ENCODE results near the gene FASLG.

- TF ChIP-seq SIN3A (IDR thresholded peaks at IDR 0.05; ENCODE audit: borderline replicate concordance, insufficient read depth, low read depth, low read length) (no peak), POLR2AphosphoS5 (IDR thresholded peaks at IDR 0.05; ENCODE audit: low read depth, low read length) (no peak), CTCF (IDR thresholded peaks at IDR 0.05) (no peak), REST (IDR thresholded peaks at IDR 0.05; ENCODE audit: insufficient read depth in 1 of 2, low read depth in 2 of 2, low read length in 1 of 2) (no peak), TCF7L2 (IDR thresholded peaks at IDR 0.05; ENCODE audit: low read depth, low read length) (no peak)
Measured at GRCh38 chr1:172622541-172622940, 36.4 kb upstream of the FASLG start.
